Measurements from ENCODE around the gene MARK3.
"Not testable (repeated sequence)": the region's sequence is repeated elsewhere in the genome, so short reads cannot be mapped to it uniquely, and the experiment has no call there.

The MARK3 gene

GRCh38 chr14:103524002-103524935 is 139.1 kb downstream of the MARK3 start:
- no peak for DNase-seq (ENCODE audit: low read depth in 2 of 2, low spot score in 1 of 2)

GRCh38 chr14:103525430-103526246 is 140.4 kb downstream of the MARK3 start:
- not testable (repeated sequence) for DNase-seq (ENCODE audit: low read depth in 2 of 2, low spot score in 1 of 2)

- DNase-seq (ENCODE audit: low read depth in 2 of 2, low spot score in 1 of 2) = no peak
These were observed 141.2 kb downstream of the MARK3 start for GRCh38 chr14:103526247-103526913.

GRCh38 chr14:103526914-103527248 is 141.7 kb downstream of the MARK3 start:
- no peak for DNase-seq (ENCODE audit: low read depth in 2 of 2, low spot score in 1 of 2)

- no peak for DNase-seq (ENCODE audit: low read depth in 2 of 2, low spot score in 1 of 2)
These were observed 142.4 kb downstream of the MARK3 start for GRCh38 chr14:103527408-103528145.

- no peak for DNase-seq (ENCODE audit: low read depth in 2 of 2, low spot score in 1 of 2)
These were observed 143.0 kb downstream of the MARK3 start for GRCh38 chr14:103528146-103528586.

GRCh38 chr14:103528587-103529382 is 143.6 kb downstream of the MARK3 start, which contains the start of gene TRMT61A:
Gene TRMT61A (plus strand): TSS chr14:103529196. CDS start chr14:103529979, 783 bp downstream.
- peak; percentile 55 to 61 for DNase-seq (ENCODE audit: low read depth in 2 of 2, low spot score in 1 of 2)

GRCh38 chr14:103529383-103530365 is 144.5 kb downstream of the MARK3 start:
- no peak for DNase-seq (ENCODE audit: low read depth in 2 of 2, low spot score in 1 of 2)

GRCh38 chr14:103530390-103530789 is 145.2 kb downstream of the MARK3 start:
- no peak for DNase-seq (ENCODE audit: low read depth in 2 of 2, low spot score in 1 of 2)

- DNase-seq (ENCODE audit: low read depth in 2 of 2, low spot score in 1 of 2) = no peak
These were observed 145.6 kb downstream of the MARK3 start for GRCh38 chr14:103530831-103531230.

GRCh38 chr14:103531421-103532215 is 146.4 kb downstream of the MARK3 start:
- DNase-seq (ENCODE audit: low read depth in 2 of 2, low spot score in 1 of 2) = no peak

- no peak for DNase-seq (ENCODE audit: low read depth in 2 of 2, low spot score in 1 of 2)
These were observed 147.3 kb downstream of the MARK3 start for GRCh38 chr14:103532216-103533136.

- no peak for DNase-seq (ENCODE audit: low read depth in 2 of 2, low spot score in 1 of 2)
These were observed 148.2 kb downstream of the MARK3 start for GRCh38 chr14:103533137-103533998.

- no peak for DNase-seq (ENCODE audit: low read depth in 2 of 2, low spot score in 1 of 2)
These were observed 148.9 kb downstream of the MARK3 start for GRCh38 chr14:103533999-103534575.

- DNase-seq (ENCODE audit: low read depth in 2 of 2, low spot score in 1 of 2) = no peak
These were observed 149.4 kb downstream of the MARK3 start for GRCh38 chr14:103534576-103535061.

All from stimulated activated CD8-positive, alpha-beta memory T cell treated with anti-CD3 and anti-CD28 coated beads, Interleukin-4, amount 100 ng/mL, for 1 hour (primary cell).